Pancreas (tissue), 10 donors: ENCODE results near the gene KCTD12. TPM values are rescaled to one million over a fixed set of nuclear protein-coding genes. Genes with fewer than 3 reads are reported as not detected.

Experiments used
- ATAC-seq, 4 donors: fragments of 200-7000 bp; cut with Tn5 transposase; one replicate each; pipeline versions ENCODE4 v1.8.0 to v1.9.1; 2020; ENCODE audit warnings: mild to moderate bottlenecking in 4 of 4, moderate library complexity in 4 of 4
- DNase-seq, 6 donors: peaks; one replicate each; pipeline ENCODE4 v3.0.0-alpha.2; 2020
- FAIRE-seq: peaks from 2 replicates; lab custom pipeline; 2012; peaks lifted over from hg19 to GRCh38; lab: Jason Lieb, UNC
- H3K27ac ChIP-seq, 4 donors: fragments of 200-600 bp; sonication (generic); 1 replicate in 3 of 4; 2 replicates in 1 of 4; pipeline versions ENCODE4 v1.5.0 to v1.8.0; 2020
- H3K27me3 ChIP-seq, 4 donors: fragments of 200-600 bp; one replicate each; pipeline ENCODE4 v1.8.0; 2021
- H3K36me3 ChIP-seq, 3 donors: fragments of 200-600 bp; sonication (generic) in 1 of 3; one replicate each; pipeline versions ENCODE4 v1.5.0 to v1.8.0; 2020 to 2021
- H3K4me1 ChIP-seq, 3 donors: fragments of 200-600 bp; one replicate each; pipeline ENCODE4 v1.8.0; 2021
- H3K4me3 ChIP-seq, 4 donors: fragments of 200-600 bp; sonication (generic) in 2 of 4; one replicate each; pipeline versions ENCODE4 v1.5.0 to v1.8.0; 2020 to 2021
- H3K9me3 ChIP-seq, 4 donors: fragments of 200-600 bp; one replicate each; pipeline ENCODE4 v1.8.0; 2021
- WGBS, 2 donors: extraction: QIAGEN DNeasy Blood & Tissue Kit; methylation state at CpG; one replicate each; pipeline ENCODE4 v1.1.7; 2013; 5-methylcytosine and 5-hydroxymethylcytosine counted together
- intact Hi-C, 3 donors: fragments of 100-400 bp; cut with DNase I; formaldehyde crosslinking; loops; one replicate each; pipeline versions ENCODE4 v1.11.1 to v1.14.2; 2022
- polyA plus RNA-seq, 2 donors: library from polyadenylated mRNA; stranded (reverse); fragments of 200-250 nt; gene quantifications; one replicate each; pipeline ENCODE4 v1.2.3, GENCODE V29; 2013
- total RNA-seq, 6 donors: library from RNA; stranded (reverse); fragmentation: NEBNext Ultra II Directional in 4 of 6; extraction: Animal tissue kit (Norgen Biotek cat#: 25700) in 4 of 6; gene quantifications; one replicate each; pipeline versions ENCODE4 v1.2.1 to v1.2.4, GENCODE V29; 2021 to 2023
- TF ChIP-seq, protein P1 (sequence below), 4 donors: fragments of 200-600 bp; sonication (generic) in 3 of 4; IDR thresholded peaks; one replicate each; pipeline versions ENCODE4 v1.5.0 to v1.8.0; 2021; ENCODE audit warnings: antibody characterized with exemption in 4 of 4
- donor health status: healthy with polysubstance abuse.
- donor health status: DM: no; HTN: no; CAD: no; lungs with moderate emphysema.
- donor health status: DM: no; HTN: no; CAD: no.
- donor health status: control.
- donor health status: control.
- donor health status: Bipolar disorder and iron deficiency.
- donor health status: DM: yes; HTN: yes; CAD: no.
- donor health status: DM: no; HTN: no; CAD: no.
- donor health status: DM: no; HTN: no; CAD: no.
- donor health status: DM: yes; HTN: yes; CAD: no.

KCTD12 gene
- 10 to 100 TPM in 3 of 6 donors, 1 to 10 TPM in 3; 6.3 to 46.1 (median 14.8) TPM for total RNA-seq
- 10 to 100 TPM in 1 of 2 donors, 1 to 10 TPM in 1; 7.0 to 21.1 TPM for polyA plus RNA-seq

DNA sequence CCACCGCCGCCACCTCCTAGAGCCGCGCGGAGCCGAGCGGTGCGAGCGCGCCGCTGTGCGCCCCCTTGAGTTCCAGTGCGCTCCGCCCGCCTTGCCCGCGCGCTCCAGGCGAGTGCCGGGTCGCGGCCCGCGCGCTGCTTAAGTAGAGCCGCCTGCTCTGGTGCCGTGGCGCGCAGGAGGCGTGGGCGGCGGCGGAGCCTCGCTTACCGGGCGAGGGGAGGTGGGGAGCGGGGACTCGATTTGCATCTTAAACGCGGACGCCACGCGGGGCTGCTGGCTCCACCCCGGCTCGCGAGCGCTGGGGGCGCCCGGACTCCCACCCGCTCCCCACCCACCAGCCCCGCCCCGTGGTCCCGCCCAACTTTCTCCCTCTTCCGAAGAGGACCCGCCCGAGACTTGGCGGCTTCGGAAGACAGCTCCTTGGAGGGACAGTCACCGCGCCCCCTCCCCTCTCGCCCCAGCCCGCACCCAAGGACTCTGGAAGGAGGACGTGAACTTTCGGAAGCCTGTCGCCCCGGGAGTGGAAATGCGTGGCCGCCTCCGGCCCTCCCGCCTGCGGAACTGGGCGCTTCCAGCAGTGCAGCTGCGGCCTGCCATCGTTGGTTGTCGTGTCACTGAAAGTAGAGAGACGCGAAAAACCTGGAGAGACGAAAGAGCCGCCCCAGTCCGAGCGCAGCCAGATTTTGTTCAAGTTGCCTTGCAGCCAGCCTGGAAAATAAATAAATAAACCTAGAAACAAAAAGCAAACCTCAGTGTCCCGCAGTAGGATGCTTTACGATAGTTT lies at the start of gene KCTD12:
TSS of gene KCTD12 (minus strand) at position 114 of the 784 bp plus-strand sequence. CDS start 257 bp downstream, outside the sequence.
- no peak for FAIRE-seq
- ATAC-seq = peak; percentile 80 to 84 (median 81)

DNA sequence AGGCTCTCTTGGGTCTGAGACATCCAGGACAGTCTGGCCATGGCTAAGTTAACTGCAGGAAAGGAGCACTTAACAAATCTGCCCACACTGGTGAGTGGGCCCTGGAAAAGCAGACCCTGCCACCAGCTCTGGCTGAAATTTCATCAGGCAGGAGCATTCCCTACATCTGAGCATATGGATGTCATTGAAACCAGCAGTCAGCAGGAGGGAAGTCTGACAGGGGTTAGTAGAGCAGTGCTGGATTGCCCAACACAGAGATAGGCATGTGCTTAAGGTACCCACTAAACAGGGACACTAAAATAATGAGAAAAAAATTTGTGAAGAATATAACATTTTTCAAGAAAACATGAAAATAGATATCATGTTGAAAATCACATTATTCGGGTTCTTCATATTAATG lies 48.5 kb upstream of the KCTD12 start:
- H3K27me3 ChIP-seq = no peaks in the 10 kb centered on the region
- intact Hi-C loops = no loop called here
- ATAC-seq = no peak

More for the DNA sequence above, at the start of gene KCTD12:
- WGBS, 2 donors = 0% methylated on average over 29 to 83 of the region's 83 CpGs
- intact Hi-C loops = no loop called here
- Histone ChIP-seq H3K4me3 (peak within 1 kb of the TSS; percentile 66 to 81 (median 68)), H3K27me3 (peaks cover 0 to 9% (median 0%) of the 10 kb centered on the region in 4 donors), H3K9me3 (no peaks in the 10 kb centered on the region), H3K4me1 (peaks cover 0 to 4% (median 0%) of the 10 kb centered on the region in 3 donors), H3K36me3 (no peaks in the 10 kb centered on the region), H3K27ac (peak within 1 kb of the TSS; percentile 65 to 89 (median 74))
- TF ChIP-seq, protein P1, sequence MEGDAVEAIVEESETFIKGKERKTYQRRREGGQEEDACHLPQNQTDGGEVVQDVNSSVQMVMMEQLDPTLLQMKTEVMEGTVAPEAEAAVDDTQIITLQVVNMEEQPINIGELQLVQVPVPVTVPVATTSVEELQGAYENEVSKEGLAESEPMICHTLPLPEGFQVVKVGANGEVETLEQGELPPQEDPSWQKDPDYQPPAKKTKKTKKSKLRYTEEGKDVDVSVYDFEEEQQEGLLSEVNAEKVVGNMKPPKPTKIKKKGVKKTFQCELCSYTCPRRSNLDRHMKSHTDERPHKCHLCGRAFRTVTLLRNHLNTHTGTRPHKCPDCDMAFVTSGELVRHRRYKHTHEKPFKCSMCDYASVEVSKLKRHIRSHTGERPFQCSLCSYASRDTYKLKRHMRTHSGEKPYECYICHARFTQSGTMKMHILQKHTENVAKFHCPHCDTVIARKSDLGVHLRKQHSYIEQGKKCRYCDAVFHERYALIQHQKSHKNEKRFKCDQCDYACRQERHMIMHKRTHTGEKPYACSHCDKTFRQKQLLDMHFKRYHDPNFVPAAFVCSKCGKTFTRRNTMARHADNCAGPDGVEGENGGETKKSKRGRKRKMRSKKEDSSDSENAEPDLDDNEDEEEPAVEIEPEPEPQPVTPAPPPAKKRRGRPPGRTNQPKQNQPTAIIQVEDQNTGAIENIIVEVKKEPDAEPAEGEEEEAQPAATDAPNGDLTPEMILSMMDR (IDR thresholded peaks at IDR 0.05) = no peak
- peak; percentile 70 to 91 (median 80) for DNase-seq

DNA sequence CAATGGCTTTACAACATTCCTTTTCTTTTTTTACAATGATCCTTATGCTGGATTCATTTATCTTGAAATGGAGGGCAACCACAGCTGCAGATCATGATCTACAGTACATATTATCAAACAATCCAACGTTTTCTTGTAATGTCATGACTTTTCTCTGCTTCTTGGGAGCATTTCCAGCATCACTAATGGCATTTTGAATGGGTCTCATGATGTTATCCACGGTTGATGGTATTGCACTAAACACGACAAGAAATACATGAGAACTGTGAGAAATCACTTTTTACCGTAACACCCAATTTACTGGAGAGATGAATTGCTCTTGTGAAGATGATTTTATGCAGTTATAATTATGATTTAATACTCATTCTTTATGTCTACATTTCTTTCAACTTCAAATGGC lies 45.9 kb upstream of the KCTD12 start:
- no peak for ATAC-seq
- intact Hi-C loops = no loop called here
- no peak overlapping the region for H3K27ac ChIP-seq
- no peaks in the 10 kb centered on the region for H3K27me3 ChIP-seq
- WGBS, 2 donors = 65 to 68% methylated on average over 4 of the region's 4 CpGs
- no peaks in the 10 kb centered on the region for H3K36me3 ChIP-seq
- no peak overlapping the region for H3K4me3 ChIP-seq
- TF ChIP-seq, protein P1 (IDR thresholded peaks at IDR 0.05) = no peak
- H3K9me3 ChIP-seq = no peaks in the 10 kb centered on the region
- FAIRE-seq = no peak
- DNase-seq = no peak
- no peaks in the 10 kb centered on the region for H3K4me1 ChIP-seq

More for the DNA sequence above, 48.5 kb upstream of the KCTD12 start:
- Histone ChIP-seq H3K27ac (no peak overlapping the region), H3K36me3 (no peaks in the 10 kb centered on the region), H3K4me1 (no peaks in the 10 kb centered on the region), H3K4me3 (no peak overlapping the region), H3K9me3 (no peaks in the 10 kb centered on the region)
- no peak for FAIRE-seq
- DNase-seq = no peak
- TF ChIP-seq, protein P1 (IDR thresholded peaks at IDR 0.05) = no peak
- WGBS, 2 donors = 92 to 100% methylated on average over 1 of the region's 1 CpG

DNA sequence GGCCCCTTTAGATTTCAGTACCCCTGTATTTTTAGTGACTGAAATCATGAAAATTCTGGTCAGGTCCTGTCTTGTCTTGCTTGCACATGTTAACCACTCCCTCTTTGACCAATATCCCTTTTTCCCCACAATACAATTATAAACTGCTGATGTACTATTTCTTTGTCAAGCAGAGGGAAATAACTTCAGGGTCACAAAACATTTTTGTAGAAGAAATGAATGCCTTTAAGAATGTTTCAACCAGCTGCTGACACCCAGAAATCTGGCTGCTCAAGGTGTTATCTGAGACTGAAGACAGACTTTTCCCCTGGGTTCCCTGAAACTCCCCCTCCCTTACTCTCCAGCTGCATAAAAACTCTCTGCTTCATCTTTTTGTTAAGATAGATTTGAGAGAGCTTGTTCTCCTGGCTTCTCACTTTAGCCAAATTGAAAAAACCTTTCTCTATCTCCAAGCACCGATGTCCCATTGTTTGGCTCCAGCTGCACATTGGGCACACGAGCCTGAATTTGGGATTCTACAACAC lies 43.7 kb upstream of the KCTD12 start:
- intact Hi-C loops = no loop called here
- H3K9me3 ChIP-seq = no peaks in the 10 kb centered on the region
- TF ChIP-seq, protein P1 (IDR thresholded peaks at IDR 0.05) = no peak
- no peaks in the 10 kb centered on the region for H3K36me3 ChIP-seq
- no peaks in the 10 kb centered on the region for H3K4me1 ChIP-seq
- H3K27ac ChIP-seq = no peak overlapping the region
- FAIRE-seq (no peak), ATAC-seq (no peak), DNase-seq (no peak)
- WGBS, 2 donors = 61 to 64% methylated on average over 2 of the region's 2 CpGs
- no peak overlapping the region for H3K4me3 ChIP-seq
- H3K27me3 ChIP-seq = no peaks in the 10 kb centered on the region
